Measurements from ENCODE around the gene ZNF605.

DNA sequence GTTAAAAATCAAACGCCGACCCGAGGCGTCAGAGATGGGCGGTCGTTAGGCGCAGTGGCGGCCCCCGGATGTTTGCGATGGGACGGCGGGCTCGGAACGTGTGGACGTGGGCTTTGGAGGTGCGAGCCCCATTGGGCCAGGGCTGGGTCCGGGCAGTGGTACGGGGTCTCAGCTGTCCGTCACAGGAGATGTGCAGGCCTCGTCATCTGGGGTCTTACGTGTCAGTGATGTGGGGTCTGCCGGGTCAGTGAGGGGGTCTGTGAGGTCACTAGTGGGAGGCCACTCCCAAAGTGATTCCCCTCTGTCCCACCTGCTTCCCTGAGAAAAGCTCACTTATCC is 47.1 kb downstream of the ZNF605 start:
- TF ChIP-seq ESRRG (CRISPR knock-in tag; IDR thresholded peaks at IDR 0.05) (no peak), ZFP30 (CRISPR knock-in tag; IDR thresholded peaks at IDR 0.05) (no peak), CSDC2 (CRISPR knock-in tag; IDR thresholded peaks at IDR 0.05) (no peak), ZFP3 (CRISPR knock-in tag; IDR thresholded peaks at IDR 0.05) (no peak), ZNF565 (CRISPR knock-in tag; conservative IDR thresholded peaks at IDR 0.05; ENCODE audit: low read depth) (no peak)
- TF ChIP-seq, protein P1, sequence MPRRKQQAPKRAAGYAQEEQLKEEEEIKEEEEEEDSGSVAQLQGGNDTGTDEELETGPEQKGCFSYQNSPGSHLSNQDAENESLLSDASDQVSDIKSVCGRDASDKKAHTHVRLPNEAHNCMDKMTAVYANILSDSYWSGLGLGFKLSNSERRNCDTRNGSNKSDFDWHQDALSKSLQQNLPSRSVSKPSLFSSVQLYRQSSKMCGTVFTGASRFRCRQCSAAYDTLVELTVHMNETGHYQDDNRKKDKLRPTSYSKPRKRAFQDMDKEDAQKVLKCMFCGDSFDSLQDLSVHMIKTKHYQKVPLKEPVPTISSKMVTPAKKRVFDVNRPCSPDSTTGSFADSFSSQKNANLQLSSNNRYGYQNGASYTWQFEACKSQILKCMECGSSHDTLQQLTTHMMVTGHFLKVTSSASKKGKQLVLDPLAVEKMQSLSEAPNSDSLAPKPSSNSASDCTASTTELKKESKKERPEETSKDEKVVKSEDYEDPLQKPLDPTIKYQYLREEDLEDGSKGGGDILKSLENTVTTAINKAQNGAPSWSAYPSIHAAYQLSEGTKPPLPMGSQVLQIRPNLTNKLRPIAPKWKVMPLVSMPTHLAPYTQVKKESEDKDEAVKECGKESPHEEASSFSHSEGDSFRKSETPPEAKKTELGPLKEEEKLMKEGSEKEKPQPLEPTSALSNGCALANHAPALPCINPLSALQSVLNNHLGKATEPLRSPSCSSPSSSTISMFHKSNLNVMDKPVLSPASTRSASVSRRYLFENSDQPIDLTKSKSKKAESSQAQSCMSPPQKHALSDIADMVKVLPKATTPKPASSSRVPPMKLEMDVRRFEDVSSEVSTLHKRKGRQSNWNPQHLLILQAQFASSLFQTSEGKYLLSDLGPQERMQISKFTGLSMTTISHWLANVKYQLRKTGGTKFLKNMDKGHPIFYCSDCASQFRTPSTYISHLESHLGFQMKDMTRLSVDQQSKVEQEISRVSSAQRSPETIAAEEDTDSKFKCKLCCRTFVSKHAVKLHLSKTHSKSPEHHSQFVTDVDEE (CRISPR knock-in tag; IDR thresholded peaks at IDR 0.05) = no peak
